Right atrium auricular region (tissue), 2 donors: ENCODE results near the gene MAP3K8. TPM values are rescaled to one million over a fixed set of nuclear protein-coding genes. Genes with fewer than 3 reads are reported as not detected.

Source experiments
- DNase-seq: peaks from one replicate; pipeline ENCODE4 v3.0.0-alpha.2; 2019; ENCODE audit warnings: low spot score
- H3K27ac ChIP-seq, 2 donors: fragments of 200-600 bp; sonication (generic); 1 replicate in 1 of 2; 2 replicates in 1 of 2; pipeline ENCODE4 v1.5.1; 2016 to 2019
- H3K27me3 ChIP-seq, 2 donors: fragments of 200-600 bp; sonication (generic); one replicate each; pipeline versions ENCODE4 v1.5.1 to v1.6.0; 2017 to 2019
- H3K36me3 ChIP-seq: fragments of 200-600 bp; sonication (generic); one replicate; pipeline ENCODE4 v1.5.1; 2016
- H3K4me1 ChIP-seq, 2 donors: fragments of 200-600 bp; sonication (generic); one replicate each; pipeline versions ENCODE4 v1.5.1 to v1.6.0; 2017 to 2019
- H3K4me3 ChIP-seq, 2 donors: fragments of 200-600 bp; sonication (generic); 1 replicate in 1 of 2; 2 replicates in 1 of 2; pipeline ENCODE4 v1.5.1; 2017 to 2019; ENCODE audit warnings: mild to moderate bottlenecking in 1 of 2, moderate library complexity in 1 of 2
- H3K9me3 ChIP-seq, 2 donors: fragments of 200-600 bp; sonication (generic); one replicate each; pipeline ENCODE4 v1.5.1; 2019
- total RNA-seq, 2 donors: library from RNA; depleted of rRNA; stranded (reverse); fragments of >200 nt; gene quantifications; one replicate each; pipeline ENCODE4 v1.1.0, GENCODE V29; 2016
- TF ChIP-seq, protein P1 (sequence below), 2 donors: fragments of 200-600 bp; sonication (generic); IDR thresholded peaks; one replicate each; pipeline ENCODE4 v1.5.1; 2019; ENCODE audit warnings: antibody characterized with exemption in 2 of 2

MAP3K8 gene
- total RNA-seq, 2 donors from 2014 or later, result 10.6 to 18.9 TPM

DNA sequence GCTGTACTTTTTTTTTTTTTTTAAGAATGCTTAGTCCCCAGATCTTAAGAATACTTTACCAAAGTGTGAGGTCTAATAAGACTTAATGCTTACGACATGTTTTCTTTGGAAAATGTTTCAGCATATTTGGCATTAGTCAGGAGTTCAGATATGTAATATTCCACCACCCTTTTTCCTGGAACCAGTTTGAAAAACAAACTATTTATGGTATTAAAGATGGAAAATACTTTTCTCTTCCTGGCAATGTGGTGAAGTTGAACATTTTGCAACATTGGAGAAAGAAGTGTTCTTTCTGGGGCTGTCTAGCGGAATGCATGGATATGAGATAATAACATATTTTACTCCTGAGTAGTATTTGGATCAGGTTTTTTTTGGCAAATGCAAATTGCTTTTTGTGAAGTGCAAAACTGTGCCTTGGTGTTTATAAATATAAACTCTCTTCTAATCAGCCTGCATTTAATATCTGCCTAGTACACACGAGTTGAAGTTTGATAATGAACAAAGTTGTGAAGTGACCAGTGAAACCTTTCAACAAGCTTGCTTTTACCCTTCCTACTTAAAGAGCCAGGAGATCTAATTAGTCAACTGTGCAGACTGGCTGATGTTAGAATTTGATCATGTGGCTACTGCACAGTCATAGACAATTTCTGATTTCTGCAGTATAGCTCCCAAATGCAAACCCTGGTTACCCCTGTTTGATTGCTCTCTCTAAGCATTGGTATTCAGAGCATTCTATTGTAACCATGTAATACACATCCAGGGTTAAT, 20.9 kb downstream of the MAP3K8 start:
- Histone ChIP-seq H3K27me3 (no peaks in the 10 kb centered on the region), H3K9me3 (no peaks in the 10 kb centered on the region), H3K4me3 (no peak overlapping the region), H3K36me3 (peaks cover 63% of the 10 kb centered on the region), H3K27ac (peak overlapping the region; percentile 74 to 88), H3K4me1 (peaks cover 0 to 49% of the 10 kb centered on the region in 2 donors)
- TF ChIP-seq, protein P1, sequence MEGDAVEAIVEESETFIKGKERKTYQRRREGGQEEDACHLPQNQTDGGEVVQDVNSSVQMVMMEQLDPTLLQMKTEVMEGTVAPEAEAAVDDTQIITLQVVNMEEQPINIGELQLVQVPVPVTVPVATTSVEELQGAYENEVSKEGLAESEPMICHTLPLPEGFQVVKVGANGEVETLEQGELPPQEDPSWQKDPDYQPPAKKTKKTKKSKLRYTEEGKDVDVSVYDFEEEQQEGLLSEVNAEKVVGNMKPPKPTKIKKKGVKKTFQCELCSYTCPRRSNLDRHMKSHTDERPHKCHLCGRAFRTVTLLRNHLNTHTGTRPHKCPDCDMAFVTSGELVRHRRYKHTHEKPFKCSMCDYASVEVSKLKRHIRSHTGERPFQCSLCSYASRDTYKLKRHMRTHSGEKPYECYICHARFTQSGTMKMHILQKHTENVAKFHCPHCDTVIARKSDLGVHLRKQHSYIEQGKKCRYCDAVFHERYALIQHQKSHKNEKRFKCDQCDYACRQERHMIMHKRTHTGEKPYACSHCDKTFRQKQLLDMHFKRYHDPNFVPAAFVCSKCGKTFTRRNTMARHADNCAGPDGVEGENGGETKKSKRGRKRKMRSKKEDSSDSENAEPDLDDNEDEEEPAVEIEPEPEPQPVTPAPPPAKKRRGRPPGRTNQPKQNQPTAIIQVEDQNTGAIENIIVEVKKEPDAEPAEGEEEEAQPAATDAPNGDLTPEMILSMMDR (IDR thresholded peaks at IDR 0.05), result no peak
- no peak for DNase-seq

DNA sequence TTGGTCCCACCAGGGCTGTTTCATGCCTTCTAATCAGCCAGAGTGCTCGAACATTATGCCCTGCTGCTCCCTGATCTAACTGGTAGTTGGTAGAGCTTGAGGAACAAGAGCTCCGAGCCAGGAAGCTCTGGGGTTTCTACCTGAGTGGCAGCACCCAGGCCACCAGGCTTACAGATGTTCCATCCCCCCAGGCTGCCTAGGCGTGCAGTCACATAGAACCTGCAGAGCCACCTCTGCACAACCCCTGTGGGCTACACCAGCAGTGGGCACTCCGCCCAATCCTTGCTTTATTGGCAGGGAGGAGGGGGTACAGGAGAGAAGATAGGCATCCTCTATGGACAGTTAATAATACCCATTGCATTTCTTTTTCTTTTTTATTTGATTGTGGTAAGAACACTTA, 21.8 kb downstream of the MAP3K8 start:
- peaks cover 63% of the 10 kb centered on the region for H3K36me3 ChIP-seq
- no peak for DNase-seq

DNA sequence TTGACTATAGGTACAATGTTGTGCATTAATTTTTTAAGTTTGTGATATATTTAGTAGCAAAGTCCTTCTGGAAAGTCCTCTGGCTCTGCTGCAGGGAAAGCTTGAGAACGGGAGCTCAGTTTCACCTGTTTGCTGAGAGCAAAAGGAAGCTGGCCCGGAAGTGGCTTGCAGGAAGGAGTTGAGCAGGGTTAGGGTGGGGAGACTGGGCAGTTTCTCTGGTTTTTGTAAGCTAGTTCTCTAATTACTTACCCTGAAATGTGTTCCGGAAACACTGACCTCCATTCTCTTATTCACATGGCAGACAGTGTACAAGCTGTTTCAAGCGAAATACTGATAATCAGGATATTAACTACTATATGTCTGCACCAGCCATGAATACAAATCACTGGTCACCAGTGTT, 22.3 kb downstream of the MAP3K8 start:
- Histone ChIP-seq H3K4me1 (peaks cover 0 to 49% of the 10 kb centered on the region in 2 donors), H3K4me3 (no peak overlapping the region), H3K27me3 (no peaks in the 10 kb centered on the region), H3K36me3 (peaks cover 63% of the 10 kb centered on the region), H3K27ac (peak overlapping the region; percentile 74 to 88), H3K9me3 (no peaks in the 10 kb centered on the region)
- DNase-seq, result no peak
- TF ChIP-seq, protein P1 (IDR thresholded peaks at IDR 0.05), result no peak

More for the DNA sequence above, 21.8 kb downstream of the MAP3K8 start:
- no peak overlapping the region for H3K4me3 ChIP-seq
- H3K27me3 ChIP-seq, result no peaks in the 10 kb centered on the region
- TF ChIP-seq, protein P1 (IDR thresholded peaks at IDR 0.05), result no peak
- H3K4me1 ChIP-seq, result peaks cover 0 to 49% of the 10 kb centered on the region in 2 donors
- peak overlapping the region; percentile 74 to 88 for H3K27ac ChIP-seq
- H3K9me3 ChIP-seq, result no peaks in the 10 kb centered on the region

DNA sequence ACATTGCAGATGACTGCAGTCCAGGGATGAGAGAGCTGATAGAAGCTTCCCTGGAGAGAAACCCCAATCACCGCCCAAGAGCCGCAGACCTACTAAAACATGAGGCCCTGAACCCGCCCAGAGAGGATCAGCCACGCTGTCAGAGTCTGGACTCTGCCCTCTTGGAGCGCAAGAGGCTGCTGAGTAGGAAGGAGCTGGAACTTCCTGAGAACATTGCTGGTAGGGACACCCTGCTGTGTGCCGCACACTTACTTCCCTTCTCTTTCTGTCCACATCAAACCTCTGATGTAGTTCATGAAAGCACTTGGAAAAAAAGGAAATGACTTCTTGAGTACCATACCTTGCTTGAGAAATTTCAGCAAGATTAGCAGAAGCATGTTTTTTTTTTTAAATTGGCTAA, 25.3 kb downstream of the MAP3K8 start:
- H3K4me3 ChIP-seq, result no peak overlapping the region
- TF ChIP-seq, protein P1 (IDR thresholded peaks at IDR 0.05), result no peak
- H3K4me1 ChIP-seq, result peaks cover 0 to 44% of the 10 kb centered on the region in 2 donors
- H3K27me3 ChIP-seq, result no peaks in the 10 kb centered on the region
- peak overlapping the region in 1 of 2 donors; percentile 37 for H3K27ac ChIP-seq
- H3K9me3 ChIP-seq, result no peaks in the 10 kb centered on the region
- peak; percentile 69 for DNase-seq
- H3K36me3 ChIP-seq, result peaks cover 51% of the 10 kb centered on the region

DNA sequence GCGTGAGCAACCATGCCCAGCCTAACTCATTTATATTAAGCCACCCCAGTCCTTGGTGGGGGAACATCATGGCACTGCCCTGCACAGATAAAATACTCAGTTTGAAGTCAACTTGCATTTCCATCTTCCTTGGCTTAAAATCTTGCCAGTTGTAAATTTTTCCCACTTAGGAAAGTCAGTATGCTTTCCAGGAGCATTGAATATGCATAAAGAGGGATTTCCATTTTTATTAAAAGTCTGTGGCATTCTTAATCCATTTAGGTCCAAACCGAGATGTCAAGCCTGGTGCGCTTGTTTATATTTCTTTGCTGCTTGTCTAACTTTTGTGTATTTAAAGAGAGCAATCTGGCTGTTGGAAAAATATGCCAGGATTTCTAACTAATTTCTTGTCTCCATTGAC, 26.1 kb downstream of the MAP3K8 start:
- Histone ChIP-seq H3K27ac (peak overlapping the region in 1 of 2 donors; percentile 11), H3K9me3 (no peaks in the 10 kb centered on the region), H3K4me1 (peaks cover 0 to 36% of the 10 kb centered on the region in 2 donors), H3K36me3 (peaks cover 51% of the 10 kb centered on the region), H3K27me3 (no peaks in the 10 kb centered on the region), H3K4me3 (no peak overlapping the region)
- TF ChIP-seq, protein P1 (IDR thresholded peaks at IDR 0.05), result no peak
- DNase-seq, result no peak
